GM23338 (cell line): ENCODE measurements around the gene MESD. TPM values are rescaled to one million over a fixed set of nuclear protein-coding genes. Genes with fewer than 3 reads are reported as not detected.

Experiments used
- ATAC-seq: fragments of 200-7000 bp; cut with Tn5 transposase; 3 replicates; pipeline ENCODE4 v1.9.1; 2020
- DNase-seq: peaks from one replicate; pipeline ENCODE4 v3.0.0-alpha.2; 2015; ENCODE audit warnings: low spot score
- H2AFZ ChIP-seq: fragments of 200-600 bp; sonication (generic); 2 replicates; pipeline ENCODE4 v1.8.0; 2016; ENCODE audit warnings: antibody characterized with exemption, mild to moderate bottlenecking, moderate library complexity
- H3F3A ChIP-seq: fragments of 200-600 bp; sonication (generic); replicated peaks from 2 replicates; pipeline ENCODE4 v1.8.0; 2017; ENCODE audit warnings: antibody characterized with exemption, mixed run types, low read depth
- H3K27ac ChIP-seq: fragments of 200-600 bp; sonication (generic); 2 replicates; pipeline ENCODE4 v1.6.1; 2016; ENCODE audit warnings: low read depth
- H3K27me3 ChIP-seq: fragments of 200-600 bp; sonication (generic); 2 replicates; pipeline ENCODE4 v1.8.0; 2016; ENCODE audit warnings: mild to moderate bottlenecking, mixed run types, moderate library complexity; ENCODE audit not compliant: insufficient read depth
- H3K36me3 ChIP-seq: fragments of 200-600 bp; sonication (generic); 2 replicates; pipeline ENCODE4 v1.8.0; 2016; ENCODE audit warnings: mild to moderate bottlenecking; ENCODE audit not compliant: insufficient read depth
- H3K4me1 ChIP-seq: fragments of 200-600 bp; sonication (generic); 2 replicates; pipeline ENCODE4 v1.8.0; 2016; ENCODE audit warnings: mild to moderate bottlenecking, moderate library complexity; ENCODE audit not compliant: insufficient read depth
- H3K4me2 ChIP-seq: fragments of 200-600 bp; sonication (generic); 2 replicates; pipeline ENCODE4 v1.7.1; 2017; ENCODE audit warnings: mixed run types
- H3K4me3 ChIP-seq: fragments of 200-600 bp; sonication (generic); 2 replicates; pipeline ENCODE4 v1.6.1; 2016; ENCODE audit warnings: mixed run types
- H3K79me2 ChIP-seq: fragments of 200-600 bp; sonication (generic); replicated peaks from 2 replicates; pipeline ENCODE4 v1.8.0; 2017; ENCODE audit warnings: mild to moderate bottlenecking; ENCODE audit not compliant: insufficient read depth
- H3K9me2 ChIP-seq: fragments of 200-600 bp; sonication (generic); 2 replicates; pipeline ENCODE4 v1.8.0; 2017; ENCODE audit not compliant: insufficient read depth
- H4K20me1 ChIP-seq: fragments of 200-600 bp; sonication (generic); replicated peaks from 2 replicates; pipeline ENCODE4 v1.8.0; 2017; ENCODE audit warnings: mild to moderate bottlenecking; ENCODE audit not compliant: insufficient read depth
- H3K27ac Mint-ChIP-seq: 2 replicates; pipeline ENCODE4 v1.8.0; 2020; ENCODE audit warnings: inconsistent platforms, mild to moderate bottlenecking, moderate library complexity, mixed read lengths
- H3K27me3 Mint-ChIP-seq: 3 replicates; pipeline ENCODE4 v1.8.0; 2022; ENCODE audit warnings: low read depth, mild to moderate bottlenecking, moderate library complexity, mixed read lengths, inconsistent platforms; ENCODE audit not compliant: insufficient read depth, poor library complexity
- H3K36me3 Mint-ChIP-seq: 3 replicates; pipeline ENCODE4 v1.8.0; 2021; ENCODE audit warnings: low read depth, mild to moderate bottlenecking, inconsistent platforms, moderate library complexity, mixed read lengths
- H3K4me1 Mint-ChIP-seq: 3 replicates; pipeline ENCODE4 v1.8.0; 2020; ENCODE audit warnings: mild to moderate bottlenecking, inconsistent platforms, mixed read lengths
- H3K4me3 Mint-ChIP-seq: 3 replicates; pipeline ENCODE4 v1.8.0; 2021; ENCODE audit warnings: moderate library complexity, mild to moderate bottlenecking, inconsistent platforms, mixed read lengths
- H3K9me3 Mint-ChIP-seq: 3 replicates; pipeline ENCODE4 v1.8.0; 2020; ENCODE audit warnings: moderate library complexity, mild to moderate bottlenecking, inconsistent platforms, mixed read lengths
- CTCF ChIP-seq, 2 experiments: fragments of 200-600 bp in 1 of 2; sonication (generic) in 1 of 2; conservative IDR thresholded peaks; 2 replicates each; pipeline versions ENCODE4 v1.5.1 to v1.6.1; 2016 to 2017; ENCODE audit warnings: antibody characterized with exemption in 2 of 2, low read depth in 2 of 2, mild to moderate bottlenecking in 2 of 2, moderate library complexity in 1 of 2
- ETS1 ChIP-seq: IDR thresholded peaks from 2 replicates; pipeline ENCODE4 v1.6.1; 2016; ENCODE audit warnings: antibody characterized with exemption
- EZH2 ChIP-seq: fragments of 200-600 bp; sonication (generic); IDR thresholded peaks from one replicate; pipeline ENCODE4 v1.8.0; 2017; ENCODE audit warnings: antibody characterized with exemption, mild to moderate bottlenecking, low read depth; ENCODE audit not compliant: unreplicated experiment
- EZH2phosphoT487 ChIP-seq: fragments of 200-600 bp; sonication (generic); IDR thresholded peaks from one replicate; pipeline ENCODE4 v1.8.1; 2018; ENCODE audit warnings: antibody characterized with exemption; ENCODE audit not compliant: unreplicated experiment
- JUNB ChIP-seq: IDR thresholded peaks from one replicate; pipeline ENCODE4 v1.6.1; 2016; ENCODE audit warnings: antibody characterized with exemption; ENCODE audit not compliant: unreplicated experiment
- NANOG ChIP-seq: IDR thresholded peaks from 2 replicates; pipeline ENCODE4 v1.6.1; 2016; ENCODE audit warnings: antibody characterized with exemption, borderline replicate concordance
- POLR2AphosphoS5 ChIP-seq: IDR thresholded peaks from 2 replicates; pipeline ENCODE4 v1.6.1; 2016; ENCODE audit warnings: antibody characterized with exemption, low read depth
- REST ChIP-seq: IDR thresholded peaks from one replicate; pipeline ENCODE4 v1.6.1; 2018; ENCODE audit warnings: antibody characterized with exemption; ENCODE audit not compliant: unreplicated experiment
- STAT1 ChIP-seq: IDR thresholded peaks from one replicate; pipeline ENCODE4 v1.6.1; 2016; ENCODE audit warnings: antibody characterized with exemption; ENCODE audit not compliant: unreplicated experiment
- ZNF114 ChIP-seq: fragments of 250-450 bp; sonication (Bioruptor Pico); IDR thresholded peaks from 2 replicates; pipeline ENCODE4 v1.5.0; 2020; ENCODE audit warnings: mild to moderate bottlenecking, moderate library complexity
- ZNF331 ChIP-seq: fragments of 250-450 bp; sonication (Bioruptor Pico); IDR thresholded peaks from 2 replicates; pipeline ENCODE4 v1.5.0; 2020; ENCODE audit warnings: low read depth, mild to moderate bottlenecking, moderate library complexity
- ZNF462 ChIP-seq: fragments of 250-450 bp; sonication (Bioruptor Pico); IDR thresholded peaks from 2 replicates; pipeline ENCODE4 v1.5.0; 2020; ENCODE audit warnings: mild to moderate bottlenecking, moderate library complexity
- long read RNA-seq: library from polyadenylated mRNA; unstranded; transcript quantifications from one replicate; pipeline ENCODE4 v2.0.0, GENCODE V29; 2020; ENCODE audit not compliant: unreplicated experiment
- polyA plus RNA-seq: library from polyadenylated mRNA; unstranded; fragments of >200 nt; fragmentation: Nextera tagmentation; extraction: Ambion mirVana; gene quantifications from 2 replicates; pipeline ENCODE4 v1.2.1, GENCODE V29; 2016
- total RNA-seq: library from RNA; depleted of rRNA; stranded (reverse); fragments of >200 nt; shearing (Covaris generic); gene quantifications from 2 replicates; pipeline ENCODE4 v1.2.3, GENCODE V29; 2014; rRNA removed

MESD gene
- total RNA-seq (21.1 and 25.6 TPM in 2 replicates), polyA plus RNA-seq (47.9 and 52.7 TPM in 2 replicates)
- long read RNA-seq, full-length matches to known transcripts: 43 of 46 reads
- long read RNA-seq, partial matches to known transcripts: 2 of 46 reads
- long read RNA-seq, other reads (novel, unspliced or antisense): 1 of 46 reads

GRCh38 chr15:80989518-80990478 is at the start of gene MESD:
MESD (minus strand) TSS chr15:80989819; CDS start chr15:80989791, 28 bp downstream.
- DNase-seq (peak; percentile 98), ATAC-seq (peak; percentile 96)
- peak within 1 kb of the TSS; percentile 97 for H3K4me3 Mint-ChIP-seq
- Histone ChIP-seq H3K9me2 (no peaks in the 10 kb centered on the region), H3K27me3 (no peaks in the 10 kb centered on the region), H4K20me1 (peaks cover 25% of the 10 kb centered on the region), H3K36me3 (no peaks in the 10 kb centered on the region), H3K4me1 (peaks cover 42% of the 10 kb centered on the region), H3F3A (no peaks in the 10 kb centered on the region), H2AFZ (peak within 1 kb of the TSS; percentile 83), H3K4me3 (peak within 1 kb of the TSS; percentile 99), H3K4me2 (peak within 1 kb of the TSS; percentile 100), H3K79me2 (peaks cover 47% of the 10 kb centered on the region), H3K27ac (peak within 1 kb of the TSS; percentile 90)
- no peaks in the 10 kb centered on the region; the same call in 2 of the 3 replicates for H3K36me3 Mint-ChIP-seq
- no peaks in the 10 kb centered on the region for H3K9me3 Mint-ChIP-seq
- peaks cover 7% of the 10 kb centered on the region for H3K27me3 Mint-ChIP-seq
- peaks cover 35% of the 10 kb centered on the region for H3K4me1 Mint-ChIP-seq
- H3K27ac Mint-ChIP-seq: peak within 1 kb of the TSS; percentile 99
- TF ChIP-seq NANOG: no peak
- TF ChIP-seq POLR2AphosphoS5: peak; percentile 95
- TF ChIP-seq CTCF (conservative IDR thresholded peaks at IDR 0.05; ENCODE audit: low read depth in 2 of 2): no peak
- TF ChIP-seq REST: no peak
- TF ChIP-seq ZNF114 (CRISPR knock-in tag): no peak
- no peak for TF ChIP-seq JUNB
- TF ChIP-seq EZH2phosphoT487: no peak
- TF ChIP-seq ETS1: 0 out of 2 replicates have a peak, but pooled peaks have one; percentile 10
- no peak for TF ChIP-seq ZNF462
- TF ChIP-seq ZNF331 (CRISPR knock-in tag): no peak
- no peak for TF ChIP-seq STAT1
- TF ChIP-seq EZH2: no peak
